GM21526 (cell line): ENCODE data around the gene AGPAT4.

ENCODE experiments used
- ATAC-seq: cut with Tn5 transposase; IDR thresholded peaks from one replicate; pipeline ENCODE4 v1.9.1; 2021; ENCODE audit warnings: moderate library complexity; ENCODE audit not compliant: unreplicated experiment, low FRiP score

AGPAT4 gene

DNA sequence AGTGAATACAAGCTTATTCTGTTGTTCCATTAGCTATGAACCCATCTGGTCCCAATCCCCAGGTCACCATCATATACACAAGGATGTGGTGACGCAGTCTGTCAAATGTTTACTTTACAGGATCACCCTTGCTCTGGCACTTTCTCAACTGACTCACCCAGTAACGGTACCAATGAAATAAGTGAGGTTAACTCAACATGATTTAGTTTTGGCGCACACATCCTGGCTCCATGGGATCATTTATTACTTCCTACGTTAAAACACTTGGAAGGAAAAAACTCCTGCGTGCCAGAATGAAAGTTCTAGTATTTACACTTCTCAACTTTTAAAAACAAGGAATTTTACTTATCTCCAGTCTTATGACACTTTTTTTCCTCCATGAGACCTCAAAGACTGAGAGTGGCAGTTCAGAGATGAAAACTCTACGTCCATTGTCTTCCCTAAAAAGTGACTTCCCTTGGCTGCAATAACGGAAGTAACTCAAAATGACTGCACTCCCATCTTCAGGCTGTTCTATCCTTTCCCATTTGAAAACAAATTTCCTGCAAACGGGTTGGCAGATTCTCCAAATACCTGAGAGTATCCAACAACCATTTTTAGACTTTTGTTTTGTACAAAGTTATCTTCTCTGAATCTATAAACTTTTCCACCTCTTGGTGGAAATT lies 15.9 kb downstream of the AGPAT4 start:
- ATAC-seq: no peak

DNA sequence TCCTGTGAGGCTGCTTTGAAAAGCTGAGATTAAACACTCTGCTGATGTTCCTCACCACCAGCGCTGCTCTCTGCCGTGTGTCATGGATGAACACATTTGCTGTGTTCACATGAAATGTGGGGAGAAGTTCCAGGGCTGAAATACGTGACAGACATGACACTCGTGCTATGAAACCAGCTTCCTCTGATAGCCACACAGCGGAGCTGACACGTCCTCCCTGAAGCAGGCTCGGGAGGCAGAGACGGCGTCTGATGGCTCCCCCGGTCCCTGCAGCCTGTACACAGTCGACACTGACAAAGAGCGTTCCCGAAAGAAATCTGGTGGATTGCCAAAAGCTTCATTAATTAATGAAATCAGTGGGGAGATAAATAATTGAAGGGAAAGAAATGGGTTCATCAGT lies 17.5 kb downstream of the AGPAT4 start:
- no peak for ATAC-seq

DNA sequence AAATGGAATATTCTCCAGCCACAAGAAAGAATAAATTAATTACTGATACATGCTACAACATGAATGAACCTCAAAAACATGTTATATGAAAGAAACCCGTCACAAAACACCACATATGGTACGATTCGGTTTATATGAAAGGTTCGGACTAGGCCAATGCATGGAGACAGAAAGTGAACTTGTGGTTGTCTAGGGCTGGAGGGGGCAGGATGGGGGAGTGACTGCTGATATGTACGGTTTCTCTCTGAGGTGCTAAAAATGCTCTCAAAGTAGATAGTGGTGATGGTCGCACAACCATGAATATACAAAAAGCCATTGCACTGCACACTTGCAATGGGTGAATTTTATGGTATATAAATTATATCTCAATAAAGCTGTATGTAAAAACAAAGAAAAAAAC lies 18.3 kb downstream of the AGPAT4 start:
- ATAC-seq: no peak

DNA sequence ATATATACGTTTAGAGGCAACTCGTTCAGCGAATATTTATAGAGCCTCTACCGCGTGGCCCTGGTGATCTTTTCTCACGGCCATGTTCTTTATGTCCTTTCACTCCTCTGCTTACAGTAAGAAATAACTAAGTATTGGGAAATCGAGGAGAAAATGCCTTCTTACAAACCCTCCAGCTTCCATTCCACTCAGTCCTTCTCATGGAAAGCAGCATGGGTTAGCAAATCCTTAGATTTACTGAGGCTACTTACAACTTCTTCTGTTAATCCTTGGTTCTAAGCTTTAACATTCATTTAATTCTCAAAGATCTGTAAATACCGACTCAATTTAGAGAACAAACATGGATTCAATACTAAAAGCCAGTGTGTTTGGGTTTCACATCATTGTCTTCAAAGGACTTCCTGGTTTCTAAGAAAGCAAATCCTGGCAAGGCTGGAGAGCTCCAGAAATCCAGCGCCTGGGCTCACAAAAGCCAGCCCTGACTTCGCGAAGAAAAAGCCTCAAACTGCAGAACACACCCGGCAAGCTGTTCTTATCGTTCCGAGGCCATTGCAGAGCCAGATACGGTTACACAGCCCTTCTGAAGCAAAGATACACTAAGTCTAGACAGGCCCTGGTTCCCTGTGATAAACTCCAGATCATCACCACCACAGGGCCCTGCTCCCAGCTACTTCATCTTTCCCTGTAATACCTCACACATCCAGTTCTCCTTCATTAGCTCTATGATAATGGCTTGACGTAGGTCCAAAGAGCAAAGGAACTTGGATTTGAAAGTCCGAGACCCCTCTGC lies 19.2 kb downstream of the AGPAT4 start:
- no peak for ATAC-seq

DNA sequence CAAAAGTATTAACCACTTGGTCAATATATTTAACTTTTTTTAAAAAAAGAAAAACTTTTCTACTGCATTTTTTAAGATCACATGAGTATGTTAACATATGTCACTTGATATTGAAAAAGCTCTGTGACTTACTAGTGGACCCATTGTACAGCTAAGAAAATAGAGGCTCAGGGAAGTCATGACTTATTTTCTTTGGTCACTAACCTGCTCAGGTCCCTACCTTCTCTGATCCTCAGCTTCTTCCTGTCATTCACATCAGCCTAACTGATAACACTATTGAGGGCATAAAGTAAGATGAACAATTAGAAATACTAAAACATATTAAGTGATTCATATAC lies 19.8 kb downstream of the AGPAT4 start:
- no peak for ATAC-seq

DNA sequence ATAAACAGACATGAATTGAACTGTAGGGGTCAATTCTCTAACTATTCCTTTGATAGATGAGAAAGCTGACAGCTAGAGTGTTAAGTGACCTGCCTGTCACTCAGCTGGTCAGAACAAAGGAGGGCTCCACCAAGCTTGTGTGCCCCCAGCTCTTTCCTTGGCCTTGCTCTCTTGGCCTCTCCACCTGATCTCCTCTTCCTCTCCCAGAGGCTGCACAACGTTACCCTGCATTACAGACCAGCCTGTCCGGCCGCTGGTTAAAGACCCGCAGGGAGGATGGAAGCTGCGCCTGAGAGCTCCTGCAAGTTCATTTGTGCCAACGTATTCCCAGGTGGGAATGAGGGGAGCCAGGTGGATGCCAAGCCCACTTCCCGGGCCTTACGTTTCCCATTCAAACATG lies 22.5 kb downstream of the AGPAT4 start:
- ATAC-seq: no peak

DNA sequence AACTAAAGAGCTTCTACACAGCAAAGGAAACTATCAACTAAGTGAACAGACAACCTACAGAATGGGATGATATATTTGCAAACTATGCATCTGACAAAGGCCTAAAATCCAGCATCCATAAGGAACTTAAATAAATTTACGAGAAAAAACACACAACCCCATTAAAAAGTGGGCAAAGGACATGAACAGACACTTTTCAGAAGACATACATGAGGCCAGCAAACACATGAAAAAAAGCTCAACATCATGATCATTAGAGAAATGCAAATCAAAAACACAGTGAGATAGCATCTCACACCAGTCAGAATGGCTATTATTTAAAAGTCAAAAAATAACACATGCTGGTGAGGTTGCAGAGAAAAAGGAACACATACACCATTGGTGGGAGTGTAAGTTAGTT lies 24.5 kb downstream of the AGPAT4 start:
- ATAC-seq: no peak

DNA sequence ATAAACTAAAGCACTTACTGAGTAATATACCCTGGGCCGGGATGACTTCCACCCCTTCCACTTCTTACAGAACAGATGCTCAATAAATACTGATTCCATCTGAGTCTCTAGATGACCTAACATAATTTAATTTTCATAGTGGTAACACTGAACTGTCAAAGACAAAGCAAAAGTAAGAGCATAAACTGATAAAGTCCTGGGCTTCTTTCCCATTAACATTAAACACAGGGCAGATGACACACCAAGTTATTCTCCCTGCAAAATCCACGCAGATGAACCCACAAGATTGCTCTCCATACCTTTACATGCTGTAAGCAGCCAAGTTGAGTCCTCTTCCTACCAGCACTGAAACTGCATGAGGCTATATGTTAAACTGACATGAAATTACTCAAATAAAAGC lies 27.1 kb downstream of the AGPAT4 start:
- no peak for ATAC-seq

DNA sequence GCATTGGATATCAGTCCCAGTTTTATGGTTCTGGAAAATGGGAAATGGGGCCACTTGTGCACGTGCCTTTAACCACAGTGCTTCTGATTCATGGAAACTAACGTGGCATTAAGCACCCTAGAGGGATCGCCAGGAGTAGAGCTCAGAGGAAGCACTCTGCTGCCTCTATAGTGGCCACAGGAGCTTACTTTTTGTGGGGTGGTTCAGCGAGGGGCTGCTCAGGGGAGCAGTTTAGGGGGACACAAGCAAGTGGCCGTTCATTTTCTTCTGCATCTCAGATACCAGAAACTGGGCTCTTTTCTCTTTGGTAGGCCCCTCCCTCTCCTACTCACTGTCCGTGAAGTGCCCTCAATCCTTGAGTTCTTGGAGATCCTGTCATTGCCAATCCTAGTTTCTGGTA lies 28.5 kb downstream of the AGPAT4 start:
- ATAC-seq: no peak

DNA sequence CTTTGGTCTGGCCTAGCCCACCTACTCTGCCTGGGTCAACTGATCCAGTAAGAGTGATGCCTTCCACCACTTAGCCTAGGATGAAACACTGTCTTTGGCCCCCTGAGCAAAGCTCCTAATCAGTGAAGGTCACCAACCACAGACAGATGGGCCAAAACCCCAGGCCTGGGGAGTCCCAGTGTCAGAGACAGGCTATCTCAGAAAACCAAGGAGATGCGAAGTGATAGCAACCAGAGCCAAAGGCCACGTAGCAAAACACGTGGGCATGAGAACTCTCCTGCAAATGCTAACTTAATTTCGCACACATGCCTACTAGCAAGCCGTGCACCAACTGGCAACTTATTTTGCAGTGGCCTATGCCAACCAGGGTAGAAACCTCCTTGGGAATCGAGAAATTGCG lies 29.1 kb downstream of the AGPAT4 start:
- no peak for ATAC-seq

DNA sequence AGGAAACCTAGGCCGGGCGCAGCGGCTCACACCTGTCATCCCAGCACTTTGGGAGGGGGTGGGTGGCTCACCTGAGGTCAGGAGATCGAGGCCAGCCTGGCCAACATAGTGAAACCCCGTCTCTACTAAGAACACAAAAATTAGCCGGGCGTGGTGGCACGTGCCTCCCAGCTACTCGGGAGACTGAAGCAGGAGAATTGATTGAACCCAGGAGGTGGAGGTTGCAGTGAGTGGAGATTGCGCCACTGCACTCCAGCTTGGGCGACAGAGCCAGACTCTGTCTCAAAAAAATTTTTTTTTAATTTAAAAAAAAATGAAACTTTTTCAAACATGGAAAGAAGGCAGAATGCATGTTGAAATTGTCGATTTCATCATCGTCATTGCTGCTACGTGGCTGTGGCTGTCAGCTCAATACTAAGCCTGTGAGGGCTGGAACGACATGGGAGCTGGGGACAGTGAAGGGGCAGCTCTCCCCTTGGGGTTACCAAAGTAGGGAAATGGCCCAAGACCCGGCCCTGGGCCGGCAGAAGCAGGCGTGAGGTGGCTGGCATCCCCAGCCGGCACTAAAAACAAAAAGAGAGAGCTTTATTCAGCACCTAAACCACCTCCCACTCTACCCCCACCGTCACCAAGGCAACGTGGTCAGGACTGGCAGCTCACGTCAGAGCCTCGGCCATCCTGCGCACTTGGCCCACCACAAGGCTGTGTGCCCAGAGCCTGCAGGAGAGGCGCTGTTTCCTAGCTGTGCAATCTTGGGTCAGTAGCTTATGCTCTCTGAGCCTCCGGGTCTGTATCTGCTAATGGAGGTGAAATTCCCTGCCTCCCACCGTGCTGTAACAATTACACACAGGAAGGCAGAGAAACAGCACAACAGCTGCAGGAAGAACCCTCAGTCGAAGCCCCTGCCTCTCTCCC lies 30.8 kb downstream of the AGPAT4 start:
- ATAC-seq: no peak

DNA sequence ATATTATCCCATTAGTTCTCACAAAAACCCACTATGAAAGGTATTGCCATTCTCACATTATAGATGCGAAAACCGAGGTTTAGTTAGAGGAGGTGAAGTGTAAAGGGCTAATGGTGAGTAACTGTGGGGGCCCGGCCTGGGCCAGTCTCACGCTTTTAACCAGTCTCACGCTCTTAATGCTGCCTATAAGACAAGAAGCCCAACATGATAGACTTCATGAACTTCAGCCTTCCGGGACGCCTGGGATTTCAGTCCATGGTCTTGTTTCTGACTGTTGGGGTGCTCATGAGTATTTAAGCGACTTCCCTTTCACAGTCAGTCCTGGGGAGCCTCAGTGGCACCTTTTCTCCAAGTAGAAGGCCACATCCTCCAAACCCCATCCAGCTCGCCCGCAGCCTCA lies 31.7 kb downstream of the AGPAT4 start:
- ATAC-seq: no peak

DNA sequence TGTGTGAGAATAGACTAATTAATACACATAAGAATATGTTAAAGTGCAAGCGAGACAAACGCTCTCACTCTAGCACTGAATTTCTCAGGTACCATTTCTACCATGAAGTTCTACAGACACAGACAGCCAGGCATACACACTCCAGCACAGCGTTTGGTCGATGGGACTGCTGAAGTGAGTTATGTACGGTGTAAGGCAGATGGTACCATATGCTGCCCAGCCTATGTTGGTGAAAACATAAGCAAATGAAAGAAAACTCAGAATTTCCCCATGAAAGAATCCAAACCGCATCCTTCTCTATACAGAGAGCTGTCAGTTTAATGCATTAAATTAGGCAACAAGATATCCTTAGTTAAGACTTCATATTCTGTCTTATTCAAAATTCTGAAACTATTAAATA lies 34.9 kb downstream of the AGPAT4 start:
- ATAC-seq: no peak

DNA sequence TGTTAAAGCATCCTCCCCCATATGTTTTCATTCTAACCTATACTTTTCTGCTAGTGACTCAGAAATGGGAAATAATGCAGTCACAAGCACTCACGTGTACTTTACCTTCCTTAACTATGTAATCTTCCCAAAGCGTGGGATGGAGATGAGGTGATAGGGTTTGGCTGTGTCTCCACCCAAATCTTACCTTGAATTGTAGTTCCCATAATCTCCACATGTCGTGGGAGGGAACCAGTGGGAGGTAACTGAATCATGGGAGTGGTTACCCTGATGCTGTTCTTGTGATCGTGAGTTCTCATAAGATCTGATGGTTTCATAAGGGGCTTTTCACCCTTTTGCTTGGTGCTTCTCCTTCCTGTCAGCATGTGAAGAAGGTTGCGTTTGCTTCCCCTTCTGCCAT lies 35.4 kb downstream of the AGPAT4 start:
- ATAC-seq: no peak

DNA sequence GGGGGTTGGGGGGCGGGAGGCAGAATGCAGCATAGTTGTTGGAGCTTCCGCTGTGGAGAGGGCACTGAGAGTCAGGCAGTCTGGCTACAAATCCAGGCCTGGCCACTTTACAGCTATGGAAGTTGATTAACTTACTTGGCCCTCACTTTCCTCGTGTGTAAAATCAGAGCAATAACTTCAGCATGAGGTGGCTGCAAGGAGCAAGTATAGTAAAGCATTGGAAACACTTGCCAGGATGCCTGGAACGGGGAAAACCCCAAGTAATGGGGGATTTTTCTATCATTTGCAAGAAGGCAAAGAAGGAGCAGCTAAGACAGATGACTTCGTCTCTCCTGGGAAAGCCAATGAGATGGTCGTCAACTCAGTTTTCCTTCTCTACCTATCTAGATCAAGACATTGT lies 35.8 kb downstream of the AGPAT4 start:
- ATAC-seq: no peak

DNA sequence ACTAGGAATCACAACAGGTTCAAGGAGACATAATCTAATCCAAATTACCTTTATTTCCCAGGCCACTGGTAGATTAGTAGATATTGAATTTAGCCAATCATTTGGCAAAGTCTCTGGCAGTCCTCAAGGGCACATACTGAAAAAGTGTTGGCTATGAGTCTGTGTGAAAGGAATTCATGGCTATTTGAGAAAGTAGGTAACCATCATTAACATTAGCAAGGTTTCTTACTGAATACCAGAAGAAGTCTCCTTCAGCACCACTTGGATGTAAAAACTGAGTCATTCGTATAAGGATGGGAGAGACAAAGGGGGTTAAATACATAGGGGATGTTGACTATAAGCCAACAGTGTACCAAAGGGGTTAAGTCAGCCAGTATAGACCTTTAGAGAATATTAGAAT lies 36.7 kb downstream of the AGPAT4 start:
- no peak for ATAC-seq

DNA sequence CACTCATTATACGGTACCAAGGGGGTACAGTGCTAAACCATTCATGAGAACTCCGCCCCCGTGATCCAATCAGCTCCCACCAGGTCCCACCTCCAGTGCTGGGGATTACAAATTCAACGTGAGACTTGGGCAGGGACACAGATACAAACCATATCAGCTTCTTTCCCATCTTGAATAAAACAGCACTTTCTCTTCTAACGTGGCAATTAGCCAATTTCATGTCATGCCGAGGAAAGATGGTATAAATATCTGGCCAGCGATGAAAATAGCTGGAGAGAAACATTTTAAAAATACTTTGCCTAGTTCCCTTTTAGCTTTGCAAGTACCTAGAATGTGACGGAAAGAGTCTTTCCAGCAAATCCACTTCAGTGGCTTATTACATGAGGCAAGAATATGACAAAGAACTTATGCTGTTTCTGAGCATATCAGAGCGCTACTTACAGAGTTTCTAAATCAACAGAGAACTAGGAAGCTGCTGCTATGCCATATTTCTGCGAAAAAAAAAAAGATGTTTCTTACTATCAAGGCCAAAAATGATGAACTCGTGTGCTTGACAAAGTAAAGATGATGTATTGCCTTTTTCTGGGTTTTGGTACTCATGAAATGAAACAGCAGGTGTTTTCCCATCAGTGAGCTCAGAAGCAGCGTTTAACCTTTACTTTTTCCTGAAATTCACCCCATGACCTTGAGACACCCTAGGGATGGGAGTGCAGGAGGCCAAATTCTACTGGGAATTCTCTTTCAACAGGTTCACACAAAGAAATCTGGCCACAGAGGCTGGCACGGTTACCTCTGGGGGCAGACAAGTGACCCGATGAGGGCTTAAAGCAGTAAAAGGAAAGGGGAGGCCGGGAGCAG lies 37.9 kb downstream of the AGPAT4 start:
- peak; percentile 54 for ATAC-seq

DNA sequence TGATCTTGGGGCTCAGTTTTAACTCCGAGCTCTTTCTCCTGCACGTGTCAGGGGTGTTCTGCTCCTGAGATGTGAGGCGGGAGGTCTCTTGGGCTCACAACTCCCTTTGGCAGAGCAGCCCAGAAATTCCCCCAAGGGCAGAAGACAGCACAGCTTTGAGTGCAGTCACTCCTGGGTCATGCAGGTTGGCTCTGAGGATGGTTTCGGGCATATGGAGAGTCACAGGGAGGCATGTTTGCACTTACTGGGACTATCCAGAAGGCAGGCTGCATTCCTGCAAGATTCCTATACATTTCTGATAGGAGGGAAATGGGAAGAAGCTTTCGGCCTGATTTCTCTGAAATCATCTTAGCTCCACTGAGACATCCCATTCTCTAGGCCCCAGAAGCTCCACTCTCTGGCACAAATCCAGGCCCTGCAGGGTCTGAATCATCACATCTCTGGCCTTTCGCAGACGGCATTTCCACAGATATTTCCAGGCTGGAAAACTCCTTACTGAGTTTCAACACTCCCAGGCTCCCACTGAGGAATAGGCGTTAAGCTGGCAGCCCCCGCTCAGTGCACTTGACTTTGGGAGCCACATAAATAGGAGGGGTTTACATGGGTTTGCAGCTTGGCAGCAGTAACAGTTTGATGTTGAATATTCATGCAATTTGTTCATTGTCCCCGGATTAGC lies 39.7 kb downstream of the AGPAT4 start:
- ATAC-seq: no peak

DNA sequence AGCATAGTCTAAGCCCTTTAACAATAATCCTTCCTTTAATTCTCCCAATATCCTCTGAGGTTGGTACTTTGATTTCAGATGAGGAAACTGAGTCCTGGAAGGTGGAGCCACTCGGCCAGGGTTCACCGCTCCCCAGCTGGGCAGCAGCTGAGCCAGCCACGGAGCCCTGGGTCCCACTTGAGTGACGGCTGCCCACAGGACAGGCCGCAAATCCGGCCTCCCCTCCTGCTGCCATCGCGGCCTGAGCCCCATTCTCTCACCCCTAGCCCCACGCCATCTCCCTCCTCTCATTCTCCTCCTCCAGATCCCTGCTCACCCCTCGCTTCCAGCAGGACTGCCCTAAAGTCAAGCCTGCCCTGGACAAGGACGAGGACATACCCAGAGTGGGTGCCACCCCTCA lies 41.4 kb downstream of the AGPAT4 start:
- no peak for ATAC-seq

DNA sequence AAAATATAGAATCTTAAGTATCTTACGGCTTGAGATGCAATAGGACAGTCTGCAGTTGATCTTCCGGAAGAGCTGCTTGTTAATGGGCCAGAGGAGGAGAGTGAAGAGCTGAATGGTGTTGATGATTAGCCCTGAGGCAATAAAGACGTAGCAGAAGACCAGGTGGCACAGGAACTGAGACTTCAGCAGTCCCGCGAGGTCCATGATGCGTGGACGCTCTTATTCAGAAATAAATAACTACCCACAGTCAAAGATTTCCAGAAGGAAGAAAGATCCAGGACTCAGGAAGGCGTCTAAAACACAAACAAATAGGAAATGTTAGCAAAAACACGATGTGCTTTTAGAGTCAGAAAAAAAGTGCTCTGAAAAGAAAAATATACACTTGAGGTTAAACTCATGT lies 41.9 kb downstream of the AGPAT4 start:
- ATAC-seq: no peak
